Neutrophil (primary cell): ENCODE results near the gene TP63.

Experiments used
- H3K27ac ChIP-seq: fragments of 200-600 bp; sonication (generic); 2 replicates; pipeline ENCODE4 v1.5.1; 2016; ENCODE audit warnings: mild to moderate bottlenecking, moderate library complexity
- H3K27me3 ChIP-seq: fragments of 200-600 bp; sonication (generic); 2 replicates; pipeline ENCODE4 v1.6.0; 2016; ENCODE audit warnings: mild to moderate bottlenecking
- H3K36me3 ChIP-seq: fragments of 200-600 bp; sonication (generic); 2 replicates; pipeline ENCODE4 v1.5.1; 2017
- H3K4me1 ChIP-seq, 2 experiments: fragments of 200-600 bp in 1 of 2; sonication (generic) in 1 of 2; 1 replicate in 1 of 2; 2 replicates in 1 of 2; pipeline versions ENCODE4 v1.5.1 to v1.6.1; 2013 to 2016; ENCODE audit warnings: low read depth in 1 of 2, low read length in 1 of 2, mild to moderate bottlenecking in 1 of 2, moderate library complexity in 1 of 2; ENCODE audit not compliant: control insufficient read depth in 1 of 2, insufficient read depth in 1 of 2
- H3K4me3 ChIP-seq, 2 experiments: fragments of 200-600 bp in 1 of 2; sonication (generic) in 1 of 2; 1 replicate in 1 of 2; 2 replicates in 1 of 2; pipeline ENCODE4 v1.5.1; 2013 to 2016; ENCODE audit warnings: low read depth in 1 of 2, low read length in 1 of 2, mild to moderate bottlenecking in 1 of 2, moderate library complexity in 1 of 2
- H3K9me3 ChIP-seq: fragments of 200-600 bp; sonication (generic); 2 replicates; pipeline ENCODE4 v1.5.1; 2016
- CTCF ChIP-seq: fragments of 200-600 bp; sonication (generic); IDR thresholded peaks from 2 replicates; pipeline ENCODE4 v1.5.1; 2016; ENCODE audit warnings: antibody characterized with exemption

TP63 gene

GRCh38 chr3:189842681-189843602 is 211.8 kb downstream of the TP63 start:
- Histone ChIP-seq H3K4me3 (no peak overlapping the region), H3K27ac (no peak overlapping the region), H3K9me3 (no peaks in the 10 kb centered on the region), H3K4me1 (peaks cover 0 to 3% of the 10 kb centered on the region in 2 experiments), H3K36me3 (no peaks in the 10 kb centered on the region), H3K27me3 (no peaks in the 10 kb centered on the region)
- TF ChIP-seq CTCF: no peak

GRCh38 chr3:189845069-189845468 is 213.9 kb downstream of the TP63 start:
- no peak for TF ChIP-seq CTCF
- Histone ChIP-seq H3K27me3 (no peaks in the 10 kb centered on the region), H3K36me3 (no peaks in the 10 kb centered on the region), H3K4me3 (no peak overlapping the region), H3K4me1 (no peaks in the 10 kb centered on the region), H3K27ac (no peak overlapping the region), H3K9me3 (no peaks in the 10 kb centered on the region)

- Histone ChIP-seq H3K4me3 (no peak overlapping the region), H3K27ac (no peak overlapping the region), H3K27me3 (no peaks in the 10 kb centered on the region), H3K4me1 (no peaks in the 10 kb centered on the region), H3K9me3 (no peaks in the 10 kb centered on the region), H3K36me3 (no peaks in the 10 kb centered on the region)
- TF ChIP-seq CTCF: no peak
Measured at GRCh38 chr3:189848395-189849040, 217.3 kb downstream of the TP63 start.

- H3K36me3 ChIP-seq: no peaks in the 10 kb centered on the region
- H3K4me1 ChIP-seq: no peaks in the 10 kb centered on the region
- H3K9me3 ChIP-seq: no peaks in the 10 kb centered on the region
- no peak overlapping the region for H3K27ac ChIP-seq
- TF ChIP-seq CTCF: no peak
- H3K4me3 ChIP-seq: no peak overlapping the region
- no peaks in the 10 kb centered on the region for H3K27me3 ChIP-seq
Measured at GRCh38 chr3:189849262-189849661, 218.1 kb downstream of the TP63 start.

- no peaks in the 10 kb centered on the region for H3K27me3 ChIP-seq
- no peaks in the 10 kb centered on the region for H3K9me3 ChIP-seq
- H3K4me1 ChIP-seq: no peaks in the 10 kb centered on the region
- H3K27ac ChIP-seq: no peak overlapping the region
- TF ChIP-seq CTCF: no peak
- H3K36me3 ChIP-seq: no peaks in the 10 kb centered on the region
- no peak overlapping the region for H3K4me3 ChIP-seq
Measured at GRCh38 chr3:189851682-189852081, 220.5 kb downstream of the TP63 start.
